ACC112 (cell line): Measurements from ENCODE around the gene PATJ.

ENCODE experiments used
- H2AFZ ChIP-seq: fragments of 200-600 bp; sonication (generic); one replicate; pipeline ENCODE4 v1.6.0; 2017; ENCODE audit warnings: antibody characterized with exemption, low read length; ENCODE audit not compliant: unreplicated experiment
- H3K27ac ChIP-seq: fragments of 200-600 bp; sonication (generic); 2 replicates; pipeline ENCODE4 v1.5.1; 2014; ENCODE audit warnings: low read depth, mild to moderate bottlenecking, antibody characterized with exemption, low read length, moderate library complexity
- H3K27me3 ChIP-seq: fragments of 200-600 bp; sonication (generic); 2 replicates; pipeline ENCODE4 v1.6.1; 2014; ENCODE audit warnings: mild to moderate bottlenecking, antibody characterized with exemption, low read length, moderate library complexity, mixed read lengths; ENCODE audit not compliant: insufficient read depth
- H3K36me3 ChIP-seq: fragments of 200-600 bp; sonication (generic); 2 replicates; pipeline ENCODE4 v1.6.1; 2016; ENCODE audit warnings: mild to moderate bottlenecking, antibody characterized with exemption, low read length, moderate library complexity, mixed read lengths; ENCODE audit not compliant: insufficient read depth
- H3K4me1 ChIP-seq: fragments of 200-600 bp; sonication (generic); one replicate; pipeline ENCODE4 v1.6.1; 2016; ENCODE audit warnings: low read length, mixed read lengths; ENCODE audit not compliant: insufficient read depth, unreplicated experiment, control insufficient read depth
- H3K4me3 ChIP-seq: fragments of 200-600 bp; sonication (generic); 2 replicates; pipeline ENCODE4 v1.5.1; 2014; ENCODE audit warnings: mild to moderate bottlenecking, low read depth, low read length
- H3K79me2 ChIP-seq: fragments of 200-600 bp; sonication (generic); one replicate; pipeline ENCODE4 v1.6.0; 2016; ENCODE audit warnings: low read length; ENCODE audit not compliant: control insufficient read depth, unreplicated experiment, insufficient read depth

The PATJ gene

GRCh38 chr1:62224182-62224581 is 481.9 kb downstream of the PATJ start:
- Histone ChIP-seq H3K27ac (no peak overlapping the region), H3K27me3 (no peaks in the 10 kb centered on the region), H3K79me2 (no peaks in the 10 kb centered on the region), H3K36me3 (no peaks in the 10 kb centered on the region), H3K4me1 (no peaks in the 10 kb centered on the region), H3K4me3 (no peak overlapping the region), H2AFZ (no peak overlapping the region)

GRCh38 chr1:62227496-62227895 is 485.2 kb downstream of the PATJ start:
- H3K79me2 ChIP-seq = no peaks in the 10 kb centered on the region
- H3K27ac ChIP-seq = no peak overlapping the region
- H3K36me3 ChIP-seq = no peaks in the 10 kb centered on the region
- no peak overlapping the region for H3K4me3 ChIP-seq
- H3K27me3 ChIP-seq = no peaks in the 10 kb centered on the region
- no peak overlapping the region for H2AFZ ChIP-seq
- peaks cover 8% of the 10 kb centered on the region for H3K4me1 ChIP-seq
